Erythroblast (primary cell): ENCODE measurements around the gene INS.

ENCODE experiments used
- GATA1 ChIP-seq: IDR thresholded peaks from 2 replicates; pipeline ENCODE4 v1.6.1; 2011; ENCODE audit warnings: low read depth, mild to moderate bottlenecking, control low read depth, low read length, moderate library complexity
- POLR2A ChIP-seq: IDR thresholded peaks from 2 replicates; pipeline ENCODE4 v1.6.1; 2011; ENCODE audit warnings: mild to moderate bottlenecking, low read length

DNA sequence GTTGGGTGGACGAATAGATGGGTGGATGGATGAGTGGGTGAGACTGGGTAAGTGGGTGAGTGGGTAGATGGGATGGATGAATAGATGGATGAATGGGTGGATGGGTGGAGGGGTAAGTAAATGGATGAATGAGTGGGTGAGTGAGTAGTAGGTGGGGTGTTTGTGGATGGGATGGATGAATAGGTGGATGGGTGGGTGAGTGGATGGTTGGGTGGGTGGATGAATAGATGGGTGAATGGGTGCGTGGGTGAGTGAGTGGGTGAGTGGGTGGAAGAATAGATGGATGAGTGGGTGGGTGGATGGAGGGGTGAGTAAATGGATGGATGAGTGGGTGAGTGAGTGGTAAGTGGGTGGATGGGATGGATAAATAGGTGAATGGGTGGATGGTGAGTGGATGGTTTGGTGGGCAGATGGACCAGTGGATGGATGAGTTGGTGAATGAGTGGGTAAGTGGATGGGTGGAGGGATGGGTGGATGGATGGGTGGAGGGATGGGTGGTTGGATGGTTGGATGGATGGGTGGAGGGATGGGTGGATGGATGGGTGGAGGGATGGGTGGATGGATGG lies 34.4 kb downstream of the INS start:
- TF ChIP-seq POLR2A (no peak), GATA1 (no peak)
